ENCODE results near the gene SPATA21.

SPATA21 gene

GRCh38 chr1:16450863-16451481 is 13.7 kb upstream of the SPATA21 start:
- no peak for DNase-seq

DNA sequence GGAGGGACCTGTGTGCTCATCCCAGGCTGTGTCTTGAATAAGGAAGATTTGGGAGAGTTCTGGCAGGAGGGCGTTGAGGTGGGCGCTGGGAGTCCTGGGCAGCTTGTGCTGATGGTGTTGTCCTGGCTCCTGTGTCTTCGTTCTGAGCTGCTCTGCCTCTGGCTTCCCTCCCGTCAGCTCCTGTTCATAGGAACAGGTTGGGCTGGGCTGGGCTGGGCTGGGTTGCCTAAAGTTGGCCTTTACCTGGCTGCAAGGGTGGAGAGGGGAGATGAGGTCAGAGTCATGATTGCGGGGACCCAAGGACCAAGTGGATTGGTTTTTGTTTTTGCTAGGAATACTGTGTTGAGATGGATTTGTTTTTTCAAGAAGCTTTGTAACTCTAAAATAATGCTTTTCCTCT is 12.4 kb upstream of the SPATA21 start:
- no peak for DNase-seq

- no peak for DNase-seq
Measured at GRCh38 chr1:16449065-16449464, 11.8 kb upstream of the SPATA21 start.

DNA sequence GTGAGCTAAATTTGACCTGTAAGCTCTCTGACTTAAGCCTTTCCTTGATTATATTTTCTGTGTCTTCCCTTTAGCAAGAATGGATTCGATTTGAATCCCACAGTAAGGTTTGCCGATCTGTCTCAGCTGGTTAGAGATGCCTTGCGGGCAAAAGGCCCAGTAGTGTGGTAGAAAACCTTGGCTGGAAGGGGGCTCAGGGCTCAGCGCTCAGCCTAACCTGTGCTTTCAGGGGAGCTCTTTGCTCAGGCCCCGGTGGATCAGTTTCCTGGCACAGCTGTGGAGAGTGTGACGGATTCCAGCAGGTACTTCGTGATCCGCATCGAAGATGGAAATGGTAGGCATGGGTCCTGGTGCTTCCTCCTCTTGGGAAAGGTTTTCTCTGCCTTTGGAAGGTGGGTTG is 10.4 kb upstream of the SPATA21 start:
- DNase-seq, result no peak

- DNase-seq, result no peak
Measured at GRCh38 chr1:16446116-16446515, 8.9 kb upstream of the SPATA21 start.

- DNase-seq, result no peak
Measured at GRCh38 chr1:16445052-16445451, 7.8 kb upstream of the SPATA21 start.

DNA sequence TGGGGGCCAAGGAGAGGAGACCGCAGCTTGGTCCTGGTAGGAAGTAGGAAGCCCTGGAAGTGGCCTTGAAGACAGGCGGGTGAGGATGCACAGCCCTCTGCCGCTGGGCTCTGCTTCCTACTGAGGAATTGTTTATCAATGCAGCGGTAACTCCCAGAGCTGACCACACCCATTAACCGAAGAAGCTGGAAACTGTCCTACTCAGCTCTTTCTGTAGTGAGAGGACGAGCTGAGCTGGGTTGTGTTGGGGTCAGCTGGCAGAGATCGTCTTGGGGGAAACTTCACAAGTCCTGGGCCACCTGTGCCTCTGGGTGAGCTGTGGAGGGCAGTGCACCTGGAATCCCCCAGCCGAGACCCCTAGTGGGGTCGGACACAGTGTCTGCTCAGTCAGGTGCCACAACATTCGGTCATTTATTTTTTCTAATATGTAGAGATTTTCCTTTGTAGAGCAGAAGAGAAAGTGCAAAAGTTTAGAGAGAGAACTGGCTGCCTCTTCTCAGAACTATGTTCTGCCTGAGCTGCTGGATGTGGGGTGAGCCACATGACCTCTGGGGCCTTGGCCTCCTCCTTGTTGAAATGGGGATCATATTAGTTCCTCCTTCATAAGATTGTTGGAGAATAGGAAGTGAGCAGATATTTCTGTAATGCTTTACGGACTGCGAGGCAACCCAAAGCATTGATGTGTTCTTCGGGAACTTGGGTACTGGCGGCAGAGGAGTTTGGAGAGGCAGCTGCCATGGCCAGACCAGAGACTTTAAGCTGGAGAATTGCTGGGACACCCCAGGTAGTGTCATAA is 6.9 kb upstream of the SPATA21 start:
- DNase-seq, result no peak

DNA sequence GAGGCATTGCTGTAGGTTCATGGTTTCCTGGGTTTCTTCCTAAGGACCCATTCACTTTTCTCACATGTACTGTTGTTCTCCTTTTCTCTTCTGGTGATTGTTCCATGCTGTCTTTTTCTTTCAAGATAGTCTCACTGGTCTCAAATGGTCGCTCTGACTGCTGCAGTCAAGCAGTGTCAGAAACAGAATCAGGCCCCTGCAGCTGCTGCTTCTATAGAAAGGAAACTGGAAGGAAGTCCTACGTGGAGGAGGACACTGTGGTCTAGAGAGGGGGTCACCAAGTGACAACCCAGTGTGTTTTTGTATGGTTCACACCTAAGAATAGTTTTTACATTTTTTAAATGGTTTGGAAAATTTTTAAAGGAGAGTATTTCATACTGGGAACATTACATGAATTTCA is 5.7 kb upstream of the SPATA21 start:
- no peak for DNase-seq

DNA sequence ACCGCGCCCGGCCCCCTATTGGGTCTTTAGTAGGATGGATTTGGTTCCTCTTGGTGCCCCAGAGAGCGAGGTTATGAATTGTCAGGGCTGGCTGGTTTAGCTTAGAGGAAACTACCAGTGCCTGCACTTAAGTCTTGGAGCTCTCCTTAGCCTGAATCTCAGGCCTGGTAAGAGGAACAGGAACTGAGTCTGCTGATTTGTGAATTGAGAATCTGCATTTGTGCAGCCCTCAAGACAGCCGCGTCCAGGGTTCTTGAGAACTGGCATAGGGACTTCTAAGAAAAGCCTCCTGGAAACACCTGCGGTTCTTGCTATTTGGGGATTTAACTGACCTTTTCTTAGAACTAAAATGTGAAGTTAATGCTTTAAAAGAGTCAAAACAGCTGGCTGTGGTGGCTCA is 5.0 kb upstream of the SPATA21 start:
- DNase-seq, result no peak

DNA sequence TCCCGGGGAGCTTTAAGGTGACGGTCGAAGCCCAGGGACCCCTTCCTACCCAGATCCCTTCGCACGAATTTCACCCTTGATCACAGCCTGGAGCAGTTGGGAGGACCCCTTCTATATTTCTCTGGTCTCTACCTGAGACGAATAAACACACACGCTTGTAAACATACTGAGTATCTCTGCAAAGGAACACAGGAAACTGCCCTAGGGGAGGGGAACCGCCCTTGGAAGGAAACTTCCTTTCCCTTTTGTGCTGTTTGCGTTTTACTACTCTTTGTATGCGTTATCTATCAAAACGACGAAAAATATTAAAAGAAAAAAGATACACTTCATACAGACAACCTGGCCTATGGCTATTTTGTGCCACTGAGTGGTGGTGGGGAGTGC is 4.0 kb upstream of the SPATA21 start:
- DNase-seq, result no peak

GRCh38 chr1:16440470-16441281 is 3.5 kb upstream of the SPATA21 start, which contains the start of gene NECAP2:
Gene NECAP2 (plus strand): TSS chr1:16440724. CDS start chr1:16440762, 38 bp downstream.
- DNase-seq, result peak; percentile 96

GRCh38 chr1:16440131-16440469 is 2.9 kb upstream of the SPATA21 start:
- DNase-seq, result no peak

GRCh38 chr1:16438924-16439323 is 1.7 kb upstream of the SPATA21 start:
- no peak for DNase-seq

GRCh38 chr1:16438516-16438915 is 1.3 kb upstream of the SPATA21 start:
- DNase-seq, result no peak

DNA sequence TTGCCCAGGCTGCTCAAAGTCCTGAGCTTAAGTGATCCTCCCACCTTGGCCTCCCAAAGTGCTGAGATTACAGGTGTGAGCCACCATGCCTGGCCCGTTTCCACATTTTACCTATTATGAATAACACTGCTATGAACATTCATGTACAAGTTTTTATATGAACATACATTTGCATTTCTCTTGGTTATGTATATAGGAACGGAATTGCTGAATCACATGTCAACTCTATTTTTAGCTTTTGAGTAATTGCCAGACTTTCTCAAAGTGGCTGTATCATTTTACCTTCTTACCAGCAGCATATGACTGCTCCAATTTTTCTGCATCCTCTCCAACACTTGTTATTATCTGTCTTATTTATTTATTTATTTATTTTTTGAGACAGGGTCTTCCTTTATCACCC is 2.7 kb downstream of the SPATA21 start:
- no peak for DNase-seq

- no peak for DNase-seq
Measured at GRCh38 chr1:16434007-16434406, 3.2 kb downstream of the SPATA21 start.

GRCh38 chr1:16433030-16433429 is 4.2 kb downstream of the SPATA21 start:
- DNase-seq, result no peak

DNA sequence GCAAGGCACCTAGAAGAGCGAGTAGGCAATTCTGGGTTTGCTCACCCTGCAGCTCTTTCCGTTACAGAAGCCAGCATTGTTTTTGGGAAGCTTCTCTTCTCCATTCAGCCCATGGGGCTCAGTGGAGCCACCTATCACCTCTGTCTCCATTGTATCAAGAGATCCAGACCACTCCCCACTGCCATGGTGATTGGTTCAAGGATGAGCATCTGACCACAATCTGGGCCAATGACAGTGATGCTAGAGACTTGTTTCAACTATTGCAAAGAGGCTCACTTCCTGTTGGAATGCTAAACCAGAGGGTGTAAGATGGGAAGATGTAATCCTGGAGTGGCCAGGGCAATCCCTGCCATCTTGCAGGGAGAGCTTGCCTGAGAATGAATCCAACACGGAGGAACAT is 6.6 kb downstream of the SPATA21 start:
- DNase-seq, result no peak

DNA sequence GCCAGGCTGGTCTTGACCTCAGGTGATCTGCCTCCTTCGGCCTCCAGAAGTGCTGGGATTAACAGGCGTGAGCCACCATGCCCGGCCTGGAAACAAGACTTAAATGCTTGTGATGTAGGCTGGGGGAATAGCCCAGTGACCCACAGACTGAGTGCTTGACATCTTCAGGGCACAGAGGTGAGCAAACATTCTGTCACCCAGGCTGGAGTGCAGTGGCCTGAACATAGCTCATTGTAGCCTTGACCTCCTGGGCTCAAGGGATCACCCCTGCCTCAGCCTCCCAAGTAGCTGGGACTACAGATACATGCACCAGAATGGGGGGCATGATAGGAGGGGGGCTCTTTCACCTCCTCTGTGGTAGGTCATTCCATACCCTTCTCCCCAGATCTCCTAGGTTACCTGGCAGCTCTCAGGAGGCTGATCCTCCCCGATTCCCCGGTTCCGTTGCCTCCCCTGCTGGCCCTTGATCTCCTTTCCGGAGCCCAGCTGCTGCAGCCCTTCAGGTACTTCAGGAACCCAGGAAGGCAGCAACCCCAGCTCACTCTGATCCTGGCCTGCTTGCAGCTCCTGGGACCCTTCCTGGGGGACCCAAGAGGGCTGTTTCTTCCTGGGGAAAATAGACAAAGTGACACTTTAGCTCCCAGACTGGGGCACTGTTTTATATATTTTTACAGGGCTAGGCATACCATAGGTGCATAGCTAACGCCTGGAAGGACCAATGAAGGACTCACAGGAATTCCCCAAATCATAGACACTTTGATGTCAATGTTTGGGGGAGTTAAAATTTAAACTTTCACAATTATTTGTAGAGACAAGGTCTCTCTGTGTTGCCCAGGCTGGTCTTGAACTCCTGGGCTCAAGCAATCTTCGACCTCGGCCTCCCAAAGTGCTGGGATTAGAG is 11.8 kb downstream of the SPATA21 start:
- DNase-seq, result no peak

- no peak for DNase-seq
Measured at GRCh38 chr1:16422041-16422440, 15.2 kb downstream of the SPATA21 start.

DNA sequence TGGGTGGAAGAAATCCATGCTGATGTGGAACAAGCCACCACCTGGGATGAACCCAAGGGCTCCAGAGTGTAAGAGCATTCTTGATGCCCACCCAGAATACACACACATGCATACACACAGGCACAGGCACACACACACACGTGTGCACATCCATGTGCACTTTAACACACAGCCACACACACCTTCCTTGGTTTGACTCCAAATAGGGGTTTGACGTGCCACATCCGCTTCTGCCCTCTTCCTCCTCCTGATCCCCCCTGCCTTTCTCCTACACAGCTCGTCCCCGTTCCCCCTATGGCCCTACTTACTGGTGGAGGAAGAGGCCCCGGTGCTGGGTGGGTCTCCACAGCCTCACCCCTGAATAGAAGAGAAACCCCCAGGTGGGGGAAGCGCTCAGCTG is 16.0 kb downstream of the SPATA21 start:
- DNase-seq, result no peak

DNA sequence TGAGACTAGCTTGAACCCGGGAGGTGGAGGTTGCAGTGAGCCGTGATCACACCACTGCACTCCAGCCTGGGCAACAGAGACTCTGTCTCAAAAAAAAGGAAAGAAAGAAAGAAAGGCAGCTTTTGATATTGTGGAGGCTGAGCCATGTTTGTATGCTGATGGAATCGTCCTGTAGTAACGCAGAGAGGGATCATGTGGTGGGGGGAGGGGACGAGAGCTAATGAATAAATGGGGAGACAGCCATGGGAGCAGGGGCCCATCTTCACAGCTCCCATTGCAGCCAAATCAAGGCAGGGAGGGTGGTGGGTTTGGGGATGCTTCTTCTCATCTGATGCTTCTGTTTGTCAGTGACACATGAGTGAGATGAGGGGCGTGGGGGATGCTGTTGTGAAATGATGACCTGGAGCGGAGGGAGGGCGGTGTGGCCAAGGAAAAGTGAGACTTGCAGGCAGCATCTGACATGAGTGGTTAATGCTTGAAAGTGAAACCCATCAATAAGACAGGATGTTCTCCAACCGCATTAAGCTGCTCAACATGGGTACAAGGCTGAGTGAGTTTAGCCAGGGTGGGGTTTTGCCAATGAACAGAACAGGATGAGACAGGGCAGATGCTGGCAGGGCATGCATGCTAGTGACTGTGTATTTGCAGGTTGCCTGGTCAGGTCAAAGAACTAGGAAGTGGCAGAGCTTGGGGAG is 16.7 kb downstream of the SPATA21 start:
- DNase-seq, result no peak

All from femur (tissue), 1 donor.